IMR-90 (cell line): ENCODE measurements around the gene FSIP2. TPM values are rescaled to one million over a fixed set of nuclear protein-coding genes. Genes with fewer than 3 reads are reported as not detected.

ENCODE experiments used
- ATAC-seq: fragments of 200-7000 bp; cut with Tn5 transposase; 2 replicates; pipeline ENCODE4 v1.9.1; 2020; ENCODE audit warnings: low read depth, mild to moderate bottlenecking, moderate library complexity
- BruUV-seq: library from RNA; stranded (reverse); fragments of 400-500 nt; replicated peaks from 2 replicates; lab custom pipeline; 2021; lab: Mats Ljungman, UMichigan
- CTCF ChIA-PET: fragments of 300-600 bp; formaldehyde crosslinking; extraction: SDS; loops from one replicate; lab custom pipeline; 2021; ENCODE audit warnings: antibody characterized with exemption; lab: Yijun Ruan, JAX
- POLR2A ChIA-PET: fragments of 300-600 bp; sonication (Branson Sonifier 250); formaldehyde crosslinking; loops from one replicate; lab custom pipeline; 2022; ENCODE audit warnings: antibody characterized with exemption; ENCODE audit not compliant: unreplicated experiment; lab: Charles Lee
- DNase-seq: peaks from one replicate; pipeline ENCODE4 v3.0.0; 2013
- H2AFZ ChIP-seq: replicated peaks from 2 replicates; pipeline ENCODE3; 2013; ENCODE audit warnings: low read length, mild to moderate bottlenecking; ENCODE audit not compliant: poor library complexity
- H2AK5ac ChIP-seq: 2 replicates; pipeline ENCODE4 v1.6.1; 2013; ENCODE audit warnings: low read depth, low read length, inconsistent platforms
- H2AK9ac ChIP-seq: replicated peaks from 2 replicates; pipeline ENCODE3; 2013; ENCODE audit warnings: mild to moderate bottlenecking, low read depth, low read length, moderate library complexity; ENCODE audit not compliant: poor library complexity
- H2BK120ac ChIP-seq: 2 replicates; pipeline ENCODE4 v1.6.1; 2013; ENCODE audit warnings: low read depth, low read length, inconsistent platforms
- H2BK15ac ChIP-seq: 3 replicates; pipeline ENCODE4 v1.6.1; 2013; ENCODE audit warnings: low read depth, low read length, inconsistent platforms
- H2BK20ac ChIP-seq: 2 replicates; pipeline ENCODE4 v1.6.1; 2013; ENCODE audit warnings: low read depth, mild to moderate bottlenecking, inconsistent platforms, low read length, moderate library complexity
- H2BK5ac ChIP-seq: 2 replicates; pipeline ENCODE4 v1.6.1; 2013; ENCODE audit warnings: mild to moderate bottlenecking, low read depth, low read length, inconsistent platforms; ENCODE audit not compliant: poor library complexity, severe bottlenecking
- H3K14ac ChIP-seq: replicated peaks from 2 replicates; pipeline ENCODE4 v1.6.1; 2013; ENCODE audit warnings: low read depth, low read length, inconsistent platforms
- H3K18ac ChIP-seq: 2 replicates; pipeline ENCODE4 v1.6.1; 2013; ENCODE audit warnings: low read depth, low read length, control low read depth
- H3K23ac ChIP-seq: 2 replicates; pipeline ENCODE4 v1.6.1; 2013; ENCODE audit warnings: low read depth, low read length, inconsistent platforms
- H3K27ac ChIP-seq: 2 replicates; pipeline ENCODE4 v1.5.1; 2013; ENCODE audit warnings: mild to moderate bottlenecking, control low read depth, low read length; ENCODE audit not compliant: insufficient read depth
- H3K27me3 ChIP-seq: 2 replicates; pipeline ENCODE4 v1.6.1; 2013; ENCODE audit warnings: low read length; ENCODE audit not compliant: control insufficient read depth, insufficient read depth
- H3K36me3 ChIP-seq: 2 replicates; pipeline ENCODE4 v1.6.1; 2013; ENCODE audit warnings: low read length, mixed read lengths; ENCODE audit not compliant: control insufficient read depth, insufficient read depth
- H3K4ac ChIP-seq: 2 replicates; pipeline ENCODE4 v1.6.1; 2013; ENCODE audit warnings: low read depth, low read length, inconsistent platforms
- H3K4me1 ChIP-seq: 2 replicates; pipeline ENCODE4 v1.6.1; 2013; ENCODE audit warnings: low read length, mixed read lengths; ENCODE audit not compliant: control insufficient read depth, insufficient read depth
- H3K4me2 ChIP-seq: 2 replicates; pipeline ENCODE4 v1.6.1; 2013; ENCODE audit warnings: low read depth, mild to moderate bottlenecking, control low read depth, low read length, moderate library complexity
- H3K4me3 ChIP-seq: 2 replicates; pipeline ENCODE4 v1.5.1; 2013; ENCODE audit warnings: low read depth, mild to moderate bottlenecking, control low read depth, low read length, moderate library complexity; ENCODE audit not compliant: insufficient read depth
- H3K56ac ChIP-seq: 2 replicates; pipeline ENCODE4 v1.6.1; 2013; ENCODE audit warnings: low read length, inconsistent platforms; ENCODE audit not compliant: insufficient read depth; ENCODE audit errors: extremely low read depth
- H3K79me1 ChIP-seq, 2 experiments: 2 replicates each; pipeline ENCODE4 v1.6.1; 2013; ENCODE audit warnings: low read length in 2 of 2, inconsistent platforms in 1 of 2, low read depth in 1 of 2
- H3K9ac ChIP-seq: 2 replicates; pipeline ENCODE4 v1.6.1; 2013; ENCODE audit warnings: low read depth, low read length, control low read depth
- H3K9me1 ChIP-seq: 2 replicates; pipeline ENCODE4 v1.6.1; 2013; ENCODE audit warnings: low read length, inconsistent platforms; ENCODE audit not compliant: insufficient read depth
- H3K9me3 ChIP-seq: 2 replicates; pipeline ENCODE4 v1.6.1; 2013; ENCODE audit warnings: low read length; ENCODE audit not compliant: control insufficient read depth, insufficient read depth
- H4K20me1 ChIP-seq: 2 replicates; pipeline ENCODE4 v1.6.1; 2013; ENCODE audit warnings: low read length, inconsistent platforms; ENCODE audit not compliant: insufficient read depth
- H4K5ac ChIP-seq: 2 replicates; pipeline ENCODE4 v1.6.1; 2013; ENCODE audit warnings: mild to moderate bottlenecking, low read depth, low read length, control low read depth
- H4K8ac ChIP-seq, 2 experiments: 2 replicates each; pipeline ENCODE4 v1.6.1; 2013; ENCODE audit warnings: low read depth in 2 of 2, low read length in 2 of 2, control low read depth in 1 of 2, inconsistent platforms in 1 of 2
- H4K91ac ChIP-seq: 2 replicates; pipeline ENCODE4 v1.6.1; 2013; ENCODE audit warnings: low read depth, low read length, inconsistent platforms; ENCODE audit not compliant: insufficient read depth
- MAFK ChIP-seq: IDR thresholded peaks from 2 replicates; pipeline ENCODE4 v1.6.1; 2012; ENCODE audit warnings: low read depth, low read length, improper control_type of control experiment
- POLR2A ChIP-seq: IDR thresholded peaks from 2 replicates; pipeline ENCODE4 v1.6.1; 2012; ENCODE audit warnings: mild to moderate bottlenecking, low read depth, low read length
- WGBS, 2 experiments: methylation state at CpG; one replicate each; pipeline versions ENCODE4 v1.1.5 to v1.1.7; 2013; ENCODE audit warnings: missing lambda C conversion rate in 2 of 2; ENCODE audit not compliant: insufficient read length in 1 of 2; ENCODE audit errors: extremely low coverage in 2 of 2; 5-methylcytosine and 5-hydroxymethylcytosine counted together
- dilution Hi-C: fragments of 300-500 bp; cut with HindIII; formaldehyde crosslinking; loops from one replicate; pipeline ENCODE4 v1.14.3; 2018; ENCODE audit warnings: low sequenced_read_pairs; ENCODE audit not compliant: unreplicated experiment
- in situ Hi-C: fragments of 300-500 bp; cut with MboI; formaldehyde crosslinking; loops from 3 replicates; pipeline ENCODE4 v1.14.3; 2019; ENCODE audit warnings: low sequenced_read_pairs, inconsistent platforms, mixed read lengths
- intact Hi-C: fragments of 100-400 bp; cut with micrococcal nuclease; formaldehyde crosslinking; loops from 2 replicates; pipeline ENCODE4 v1.10.0; 2022
- polyA plus RNA-seq, 3 experiments: library from polyadenylated mRNA; depleted of rRNA; stranded (reverse); fragments of >200 nt; gene quantifications; 2 replicates each; pipeline ENCODE4 v1.2.3, GENCODE V29; 2012; ENCODE audit warnings: low replicate concordance in 1 of 3
- total RNA-seq: library from RNA; depleted of rRNA; stranded (reverse); fragments of >200 nt; gene quantifications from 2 replicates; pipeline ENCODE4 v1.2.3, GENCODE V29; 2012

Gene FSIP2
- total and polyA plus RNA-seq, 2 of the 4 experiments (the other 2 are of a cell fraction) = under 0.01 to 0.02 TPM

DNA sequence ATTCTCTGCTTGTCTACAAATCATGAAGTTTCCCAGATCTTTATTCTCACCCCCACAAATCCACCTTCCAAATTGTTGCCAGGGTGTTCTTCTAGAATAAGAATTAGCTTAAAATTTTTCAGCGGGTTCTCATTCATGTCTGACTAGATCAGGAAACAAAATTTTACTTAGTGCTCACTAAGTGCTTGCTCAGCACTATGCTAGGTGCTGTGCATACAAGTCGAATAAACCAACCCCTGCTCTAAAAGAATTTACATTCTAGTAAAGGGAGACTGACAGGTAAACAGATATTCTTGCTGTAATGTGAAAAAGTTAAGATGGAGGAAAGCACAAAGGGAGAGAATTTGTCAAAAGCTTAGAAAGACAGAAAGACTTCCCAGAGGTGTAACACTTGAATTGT lies 2.4 kb upstream of the FSIP2 start:
- no peak overlapping the region for H2AK9ac ChIP-seq
- no peak overlapping the region for H2BK5ac ChIP-seq
- H3K56ac ChIP-seq = no peak overlapping the region
- H3K18ac ChIP-seq = no peak overlapping the region
- CTCF ChIA-PET = no interaction called here
- no peaks in the 10 kb centered on the region; the same call in none of the 2 replicates for H3K9me3 ChIP-seq
- no peak overlapping the region for H3K23ac ChIP-seq
- in situ Hi-C loops (loop anchor here (25.0 kb wide), 1 partner anchor 1099 kb away; no protein-coding TSS in a partner anchor), dilution Hi-C loops (no loop called here), intact Hi-C loops (loop anchor here (10.0 kb wide), 2 partner anchors 519 to 1131 kb away; no protein-coding TSS in a partner anchor)
- no peaks in the 10 kb centered on the region for H3K27me3 ChIP-seq
- H4K8ac ChIP-seq = no peak overlapping the region
- no peaks in the 10 kb centered on the region for H3K9me1 ChIP-seq
- BruUV-seq = no TSS peak
- no peak overlapping the region for H3K27ac ChIP-seq
- H4K20me1 ChIP-seq = no peaks in the 10 kb centered on the region
- no peak overlapping the region for H3K14ac ChIP-seq
- no peak overlapping the region for H3K4ac ChIP-seq
- no peaks in the 10 kb centered on the region for H3K79me1 ChIP-seq
- WGBS, 2 experiments = no CpG with 5 or more reads among the region's 2 CpGs
- no peaks in the 10 kb centered on the region for H3K4me1 ChIP-seq
- no peak overlapping the region for H2BK20ac ChIP-seq
- peak; percentile 65 for TF ChIP-seq MAFK
- TF ChIP-seq POLR2A = no peak
- H3K4me2 ChIP-seq = no peak overlapping the region
- H2BK120ac ChIP-seq = no peak overlapping the region
- H2AFZ ChIP-seq = no peak overlapping the region
- no peak for DNase-seq
- H2BK15ac ChIP-seq = no peak overlapping the region
- no peak overlapping the region for H4K91ac ChIP-seq
- H3K9ac ChIP-seq = no peak overlapping the region
- ATAC-seq = no peak
- no peak overlapping the region for H3K4me3 ChIP-seq
- H4K5ac ChIP-seq = no peak overlapping the region
- H2AK5ac ChIP-seq = no peak overlapping the region
- POLR2A ChIA-PET = no interaction called here
- no peaks in the 10 kb centered on the region for H3K36me3 ChIP-seq
